A549 (cell line): ENCODE measurements around the gene TNFSF8.

Experiments used
- BCL3 ChIP-seq: fragments of >200 bp; sonication (Bioruptor Twin); formaldehyde crosslinking; IDR thresholded peaks from 3 replicates; pipeline ENCODE4 v1.6.1; 2016
- CTCF ChIP-seq: fragments of >200 bp; sonication (Bioruptor Twin); formaldehyde crosslinking; IDR thresholded peaks from 3 replicates; pipeline ENCODE4 v1.5.1; 2016
- HOXA7 ChIP-seq: fragments of 250-450 bp; sonication (Bioruptor Pico); IDR thresholded peaks from 2 replicates; pipeline ENCODE4 v1.5.0; 2020; ENCODE audit warnings: mild to moderate bottlenecking, moderate library complexity

GRCh38 chr9:114894206-114894605 lies 36.2 kb downstream of the TNFSF8 start:
- TF ChIP-seq HOXA7 (CRISPR knock-in tag) (no peak), BCL3 (no peak), CTCF (no peak)
